Activated T-cell treated with anti-CD3 and anti-CD28 coated beads for 24 hours (primary cell): Measurements from ENCODE around the gene MYRIP.
"Not testable (repeated sequence)": the region's sequence is repeated elsewhere in the genome, so short reads cannot be mapped to it uniquely, and the experiment has no call there.

Experiments used
- DNase-seq: peaks from one replicate; pipeline ENCODE4 v3.0.0-alpha.2; 2020; ENCODE audit warnings: low read depth

The MYRIP gene

GRCh38 chr3:39806820-39807219, 2.6 kb upstream of the MYRIP start:
- DNase-seq, result no peak

DNA sequence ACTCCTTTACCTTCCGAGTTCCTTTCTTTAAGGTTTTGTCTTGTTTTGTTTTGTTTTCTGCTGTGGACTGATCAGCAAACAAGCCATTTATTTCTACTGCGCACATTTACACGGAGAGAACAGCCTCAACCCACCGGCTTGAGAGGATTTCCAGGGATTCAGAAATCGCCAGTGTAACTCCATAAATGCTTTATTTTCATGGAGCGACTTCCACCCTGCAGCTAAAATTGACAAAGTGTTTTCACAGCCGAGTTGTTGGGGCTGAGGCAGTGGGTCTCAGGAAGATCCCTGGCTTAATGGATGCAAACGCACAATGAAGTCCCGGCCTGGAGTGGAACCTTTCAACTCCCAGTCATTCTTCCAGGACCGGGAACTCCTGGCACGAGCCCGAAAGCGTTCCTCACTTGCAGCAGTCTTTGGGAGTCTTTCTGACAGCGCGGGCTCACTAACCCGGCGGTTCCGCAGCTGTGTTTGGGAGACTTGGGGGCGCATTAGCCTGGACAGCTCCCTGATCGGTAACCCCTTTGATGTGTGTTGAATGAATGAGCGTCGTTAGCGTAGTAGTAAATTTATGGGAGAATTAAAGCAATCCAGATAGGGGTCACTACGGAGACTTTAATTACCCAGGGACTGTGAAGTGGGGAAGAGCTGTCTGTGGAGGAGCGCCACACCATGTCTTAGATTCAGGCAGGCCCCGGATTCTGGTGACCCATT, 785 bp upstream of the MYRIP start:
- no peak for DNase-seq

DNA sequence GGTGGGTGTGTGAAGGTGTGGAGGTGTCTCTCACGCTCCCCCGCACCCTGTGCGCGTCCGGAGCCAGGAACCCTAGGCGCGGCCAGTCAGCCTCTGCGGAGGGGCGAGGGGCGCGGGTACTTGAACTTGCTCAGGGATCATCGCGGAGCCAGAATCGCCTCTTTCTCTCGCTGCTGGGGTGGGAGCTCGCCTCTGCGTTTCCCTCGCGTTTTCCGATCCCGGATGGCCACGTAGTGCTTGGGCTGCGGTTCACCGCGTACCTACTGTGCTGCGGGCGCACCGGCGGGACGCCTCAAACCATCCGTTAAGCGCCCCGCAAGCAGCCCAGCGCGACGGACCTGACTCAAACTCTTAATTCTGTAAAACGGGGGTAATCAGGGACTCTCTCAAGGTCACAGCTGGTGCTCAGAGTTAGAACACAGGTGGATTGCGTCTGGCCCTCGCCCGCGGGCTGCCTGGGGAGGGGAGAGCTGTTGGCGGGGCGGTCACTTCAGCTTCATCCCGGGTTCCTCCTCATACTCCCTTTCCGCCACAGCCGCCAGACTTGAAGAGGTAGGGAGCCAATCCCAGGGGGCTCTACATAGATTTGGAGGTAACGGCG, 686 bp downstream of the MYRIP start:
- DNase-seq, result no peak

- DNase-seq, result no peak
These were observed 1.3 kb downstream of the MYRIP start for GRCh38 chr3:39810647-39811161.

DNA sequence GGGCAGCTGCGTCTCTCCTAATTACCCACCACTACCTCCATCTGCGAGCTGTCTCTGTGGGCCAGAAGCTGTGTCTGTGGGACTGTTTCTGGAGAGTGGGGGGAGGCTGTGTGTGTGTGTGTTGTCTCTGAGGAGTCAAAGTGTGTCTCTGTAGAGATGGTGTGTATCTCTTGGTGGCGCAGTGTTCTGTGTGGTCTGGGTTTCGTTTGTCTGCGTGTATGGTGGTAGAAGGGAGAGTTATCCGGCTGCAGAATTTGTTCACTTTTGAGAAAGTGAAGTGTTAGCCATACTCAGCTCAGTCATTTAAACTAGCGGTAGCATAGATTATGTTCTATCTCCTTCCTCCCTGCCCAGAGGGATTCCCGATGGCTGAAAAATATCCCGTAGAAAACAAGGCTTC, 2.2 kb downstream of the MYRIP start:
- no peak for DNase-seq

DNA sequence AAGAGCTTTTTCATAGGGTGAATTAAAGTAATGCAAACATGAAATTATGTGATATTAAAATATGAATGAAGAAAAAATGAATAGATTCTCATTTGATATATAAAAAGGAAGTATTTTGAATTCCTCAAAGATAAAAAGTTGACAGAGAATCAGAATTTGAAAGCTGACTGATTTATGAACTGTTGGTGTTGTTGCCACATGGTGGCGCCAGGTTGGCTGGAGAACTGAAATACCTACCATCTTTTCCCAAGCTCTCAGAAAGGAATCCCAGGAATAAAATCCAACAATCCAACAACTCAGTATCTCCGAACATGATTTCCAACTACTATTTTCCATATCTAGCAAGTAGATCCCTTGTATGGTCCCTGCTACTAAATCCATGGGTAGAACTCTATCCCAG, 3.1 kb downstream of the MYRIP start:
- DNase-seq, result no peak

- DNase-seq, result no peak
These were observed 4.6 kb downstream of the MYRIP start for GRCh38 chr3:39814007-39814406.

GRCh38 chr3:39819899-39820298, 10.5 kb downstream of the MYRIP start:
- no peak for DNase-seq

DNA sequence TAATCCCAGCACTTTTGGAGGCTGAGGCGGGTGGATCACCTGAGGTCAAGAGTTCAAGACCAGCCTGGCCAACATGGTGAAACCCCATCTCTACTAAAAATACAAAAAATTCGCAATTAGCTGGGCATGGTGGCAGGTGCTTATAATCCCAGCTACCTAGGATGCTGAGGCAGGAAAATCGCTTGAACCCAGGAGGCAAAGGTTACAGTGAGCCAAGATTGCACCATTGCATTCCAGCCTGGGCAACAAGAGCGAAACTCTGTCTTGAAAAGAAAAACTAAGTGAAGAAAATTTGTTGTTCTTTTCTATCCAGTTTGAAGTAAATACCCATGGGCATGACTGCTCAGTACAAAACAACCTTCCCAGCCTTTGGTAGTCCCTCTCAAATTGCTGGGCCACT, 24.4 kb downstream of the MYRIP start:
- not testable (repeated sequence) for DNase-seq

DNA sequence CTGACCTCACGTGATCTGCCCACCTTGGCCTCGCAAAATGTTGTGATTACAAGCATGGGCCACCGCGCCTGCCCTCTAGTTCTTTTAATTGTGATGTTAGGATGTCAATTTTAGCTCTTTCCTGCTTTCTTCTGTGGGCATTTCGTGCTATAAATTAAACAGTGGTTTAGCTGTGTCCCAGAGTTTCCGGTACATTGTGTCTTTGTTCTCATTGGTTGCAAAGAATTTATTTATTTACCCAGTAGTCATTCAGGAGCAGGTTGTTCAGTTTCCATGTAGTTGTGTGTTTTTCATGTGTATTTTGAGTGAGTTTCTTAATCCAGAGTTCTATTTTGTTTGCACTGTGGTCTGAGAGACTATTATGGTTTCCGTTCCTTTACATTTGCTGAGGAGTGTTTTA, 30.1 kb downstream of the MYRIP start:
- no peak for DNase-seq

GRCh38 chr3:39843440-39843839, 34.0 kb downstream of the MYRIP start:
- DNase-seq, result no peak

DNA sequence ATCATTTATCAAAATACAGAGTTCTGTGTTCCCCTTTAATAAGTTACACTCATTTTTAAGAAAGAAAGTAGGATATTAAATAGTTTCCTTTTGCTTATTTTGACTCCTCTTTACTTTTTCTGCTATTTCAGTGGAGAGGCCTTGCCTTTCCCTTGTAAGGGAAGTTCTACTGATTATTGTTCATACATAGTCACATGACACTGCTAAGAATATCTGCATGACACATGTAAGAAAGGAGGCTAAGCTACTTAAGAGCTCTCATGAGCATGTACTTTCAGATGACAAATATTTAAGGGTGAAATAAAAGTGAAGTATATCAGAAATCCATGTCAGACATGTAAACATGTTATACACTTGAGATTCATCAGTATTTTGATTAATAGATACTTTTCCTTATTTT, 39.0 kb downstream of the MYRIP start:
- DNase-seq, result no peak

GRCh38 chr3:39849992-39850715, 40.7 kb downstream of the MYRIP start:
- DNase-seq, result no peak

DNA sequence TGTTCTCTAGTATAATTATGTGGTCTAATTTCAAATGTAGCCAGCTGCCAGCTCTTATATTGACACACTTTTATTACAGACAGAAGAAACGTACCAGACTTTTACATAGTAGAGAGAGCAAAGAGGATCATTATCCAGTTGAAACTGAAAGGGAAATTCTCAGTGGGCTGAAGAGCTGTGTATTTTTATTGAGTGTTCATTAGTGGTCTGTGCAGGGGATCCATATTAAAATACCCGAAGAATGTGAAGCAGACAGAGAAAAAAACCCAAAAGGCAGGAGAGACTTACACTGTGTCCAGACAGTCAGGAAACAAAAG, 41.3 kb downstream of the MYRIP start:
- no peak for DNase-seq

DNA sequence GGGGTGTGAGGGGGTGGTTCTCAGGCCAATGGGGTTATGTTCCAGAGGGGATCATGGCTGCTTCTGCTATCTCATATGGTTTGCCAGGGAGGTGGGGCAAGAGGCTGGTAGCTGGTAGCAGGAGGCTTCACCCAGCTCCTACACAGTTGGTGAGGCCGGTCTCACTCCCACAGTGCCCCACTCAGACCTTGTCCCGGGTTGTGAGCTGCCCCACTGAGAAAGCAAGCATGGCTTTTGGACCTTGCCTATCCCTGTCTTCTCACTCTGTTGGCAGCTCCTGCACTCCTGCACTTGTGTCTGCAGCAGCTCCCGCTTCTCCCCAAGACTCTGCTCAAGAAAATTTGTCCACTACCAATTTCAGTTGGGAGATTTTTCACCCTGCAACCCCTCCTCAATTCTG, 46.1 kb downstream of the MYRIP start:
- DNase-seq, result no peak

DNA sequence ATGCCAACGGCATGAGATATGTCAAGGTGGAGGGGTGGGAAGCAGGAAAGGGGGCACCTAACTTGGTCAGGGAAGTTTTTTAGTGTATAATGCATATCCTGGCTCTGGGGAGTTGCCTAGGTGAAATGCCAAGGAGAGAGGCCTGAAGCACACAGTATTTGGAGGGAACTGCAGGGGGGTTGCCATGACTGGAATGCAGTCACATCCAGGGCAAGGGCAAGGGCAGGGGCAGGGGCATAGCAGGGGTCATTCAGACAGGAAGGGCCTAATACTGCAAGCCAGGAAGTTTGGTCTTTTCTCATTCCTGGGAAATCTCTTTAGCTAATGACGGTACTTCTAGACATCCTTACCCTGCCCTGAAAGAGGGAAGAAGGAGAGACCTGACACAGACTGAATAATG, 60.5 kb downstream of the MYRIP start:
- no peak for DNase-seq

GRCh38 chr3:39870706-39871105, 61.3 kb downstream of the MYRIP start:
- no peak for DNase-seq

- DNase-seq, result no peak
These were observed 70.2 kb downstream of the MYRIP start for GRCh38 chr3:39879581-39879980.

GRCh38 chr3:39882111-39882510, 72.7 kb downstream of the MYRIP start:
- no peak for DNase-seq

- no peak for DNase-seq
These were observed 82.7 kb downstream of the MYRIP start for GRCh38 chr3:39892068-39892467.

- DNase-seq, result no peak
These were observed 86.8 kb downstream of the MYRIP start for GRCh38 chr3:39896184-39896583.

DNA sequence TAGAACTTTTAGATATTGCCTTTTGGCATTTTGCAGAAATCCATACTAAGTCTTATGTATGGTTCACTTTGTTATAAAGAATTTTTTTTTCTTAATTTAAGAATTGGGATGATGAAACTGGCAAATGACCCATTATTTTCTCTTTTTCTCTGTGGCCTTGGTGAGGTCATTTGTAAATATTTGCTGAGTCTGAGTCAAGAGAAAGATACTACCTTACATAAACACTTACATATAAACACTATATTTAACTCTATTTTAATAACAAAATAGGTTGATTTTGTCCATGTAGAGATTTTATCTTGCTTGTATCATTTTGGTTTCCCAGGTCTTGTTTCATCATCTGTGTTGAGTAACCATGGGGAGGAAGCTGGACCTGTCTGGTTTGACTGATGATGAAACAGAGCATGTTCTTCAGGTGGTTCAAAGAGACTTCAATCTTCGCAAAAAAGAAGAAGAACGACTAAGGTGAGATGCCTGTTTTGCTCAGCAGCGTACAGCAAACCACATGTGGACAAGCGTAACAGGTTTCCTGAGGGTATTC, 91.1 kb downstream of the MYRIP start:
- no peak for DNase-seq

GRCh38 chr3:39903253-39903652, 93.8 kb downstream of the MYRIP start:
- no peak for DNase-seq
